SU-DHL-6 (cell line): ENCODE measurements around the gene TERB1.

ENCODE experiments used
- H2AFZ ChIP-seq: fragments of 200-600 bp; sonication (generic); 2 replicates; pipeline ENCODE4 v1.6.1; 2014; ENCODE audit warnings: low read depth, mild to moderate bottlenecking, moderate library complexity, mixed read lengths, antibody characterized with exemption, low read length; ENCODE audit not compliant: severe bottlenecking
- H3F3A ChIP-seq: fragments of 200-600 bp; shearing (Covaris generic); 2 replicates; pipeline ENCODE4 v1.6.0; 2016; ENCODE audit warnings: antibody characterized with exemption, mild to moderate bottlenecking; ENCODE audit not compliant: insufficient read depth
- H3K27ac ChIP-seq: fragments of 200-600 bp; sonication (generic); 2 replicates; pipeline ENCODE4 v1.5.1; 2016; ENCODE audit warnings: low read depth, mild to moderate bottlenecking, low read length, moderate library complexity, mixed read lengths
- H3K27me3 ChIP-seq: fragments of 200-600 bp; sonication (generic), shearing (Covaris generic); 2 replicates; pipeline ENCODE4 v1.6.0; 2014; ENCODE audit warnings: mild to moderate bottlenecking, low read length
- H3K36me3 ChIP-seq: fragments of 200-600 bp; sonication (generic); 2 replicates; pipeline ENCODE4 v1.6.1; 2014; ENCODE audit warnings: mild to moderate bottlenecking, low read length, mixed read lengths
- H3K4me2 ChIP-seq: fragments of 300-600, 200-600 bp; shearing (Covaris generic), sonication (generic); 2 replicates; pipeline ENCODE4 v1.6.0; 2014; ENCODE audit warnings: low read length, low read depth, mild to moderate bottlenecking; ENCODE audit not compliant: poor library complexity, severe bottlenecking
- H3K4me3 ChIP-seq: fragments of 200-600 bp; sonication (generic); 2 replicates; pipeline ENCODE4 v1.5.1; 2014; ENCODE audit warnings: antibody characterized with exemption, low read length, mild to moderate bottlenecking, mixed read lengths; ENCODE audit not compliant: insufficient read depth, poor library complexity, severe bottlenecking
- H3K79me2 ChIP-seq: fragments of 200-600 bp; sonication (generic); 2 replicates; pipeline ENCODE4 v1.6.1; 2014; ENCODE audit warnings: mild to moderate bottlenecking, low read length, moderate library complexity; ENCODE audit not compliant: insufficient read depth
- H3K9ac ChIP-seq: fragments of 200-600 bp; sonication (generic); 2 replicates; pipeline ENCODE4 v1.7.0; 2014; ENCODE audit warnings: mild to moderate bottlenecking, low read length
- H3K9me2 ChIP-seq: fragments of 200-600 bp; sonication (generic); replicated peaks from 2 replicates; pipeline ENCODE4 v1.6.1; 2014; ENCODE audit warnings: low read length; ENCODE audit not compliant: insufficient read depth
- H3K9me3 ChIP-seq: fragments of 200-600 bp; sonication (generic); 2 replicates; pipeline ENCODE4 v1.6.1; 2014; ENCODE audit warnings: low read length, mixed read lengths; ENCODE audit not compliant: insufficient read depth
- H4K20me1 ChIP-seq: fragments of 200-600 bp; sonication (generic); 2 replicates; pipeline ENCODE4 v1.6.1; 2014; ENCODE audit warnings: low read depth, mild to moderate bottlenecking, antibody characterized with exemption, low read length, moderate library complexity, mixed read lengths
- CTCF ChIP-seq: fragments of 200-600 bp; sonication (generic); IDR thresholded peaks from one replicate; pipeline ENCODE4 v1.5.1; 2017; ENCODE audit warnings: antibody characterized with exemption, mild to moderate bottlenecking, low read length, moderate library complexity; ENCODE audit not compliant: insufficient read depth, poor library complexity, severe bottlenecking
- EZH2phosphoT487 ChIP-seq: fragments of 200-600 bp; sonication (generic), shearing (Covaris generic); conservative IDR thresholded peaks from 2 replicates; pipeline ENCODE4 v1.6.1; 2018; ENCODE audit warnings: mild to moderate bottlenecking, antibody characterized with exemption, low read length, moderate library complexity, mixed read lengths

Gene TERB1

DNA sequence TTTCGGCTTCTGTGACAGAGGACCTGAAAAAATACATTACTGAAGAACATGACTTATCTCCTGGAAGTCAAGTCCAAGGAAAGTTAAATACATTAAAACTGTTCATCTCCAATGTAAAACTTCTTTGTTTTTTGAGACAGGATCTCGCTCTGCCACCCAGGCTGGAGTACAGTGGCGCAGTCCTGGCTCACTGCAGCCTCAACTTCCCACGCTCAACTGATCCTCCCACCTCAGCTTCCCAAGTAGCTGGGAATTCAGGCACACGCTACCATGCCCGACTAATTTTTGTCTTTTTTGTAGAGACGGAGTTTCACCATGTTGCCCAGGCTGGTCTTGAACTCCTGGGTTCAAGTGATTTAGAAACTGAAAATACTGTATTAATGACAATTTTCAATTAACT, 9.7 kb upstream of the TERB1 start:
- Histone ChIP-seq H3K36me3 (peaks cover 9% of the 10 kb centered on the region), H3K27me3 (no peaks in the 10 kb centered on the region), H2AFZ (no peak overlapping the region), H3F3A (no peaks in the 10 kb centered on the region), H3K79me2 (no peaks in the 10 kb centered on the region), H3K9me3 (no peaks in the 10 kb centered on the region), H3K9me2 (no peaks in the 10 kb centered on the region), H3K4me2 (no peak overlapping the region), H3K4me3 (no peak overlapping the region), H3K9ac (no peak overlapping the region), H3K27ac (no peak overlapping the region), H4K20me1 (no peaks in the 10 kb centered on the region)
- no peak for TF ChIP-seq CTCF
- no peak for TF ChIP-seq EZH2phosphoT487

DNA sequence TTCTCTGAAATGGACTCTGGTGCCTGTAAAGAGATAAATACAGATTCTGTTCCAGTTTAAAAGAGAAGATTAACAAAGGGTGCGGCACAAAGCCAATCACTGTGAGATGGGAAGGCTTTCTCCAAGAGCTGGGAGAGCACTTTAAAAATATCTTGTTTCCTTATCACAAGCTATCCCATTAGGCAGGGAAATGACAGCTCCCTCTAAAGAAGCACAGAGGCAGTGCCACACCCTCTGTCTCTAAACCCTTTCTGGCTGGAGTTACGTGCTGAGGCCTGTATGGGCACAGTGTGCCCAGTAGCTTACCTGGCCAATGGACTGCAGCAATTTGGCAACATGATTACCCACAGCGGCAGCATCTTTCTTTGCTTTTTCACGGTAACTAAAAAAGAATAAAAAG, 9.0 kb upstream of the TERB1 start:
- no peak overlapping the region for H3K4me3 ChIP-seq
- no peaks in the 10 kb centered on the region for H3K9me2 ChIP-seq
- TF ChIP-seq CTCF (no peak), EZH2phosphoT487 (no peak)
- no peaks in the 10 kb centered on the region for H3K9me3 ChIP-seq
- H3F3A ChIP-seq, result no peaks in the 10 kb centered on the region
- H4K20me1 ChIP-seq, result no peaks in the 10 kb centered on the region
- H3K4me2 ChIP-seq, result no peak overlapping the region
- no peak overlapping the region for H2AFZ ChIP-seq
- H3K27ac ChIP-seq, result no peak overlapping the region
- H3K27me3 ChIP-seq, result no peaks in the 10 kb centered on the region
- H3K9ac ChIP-seq, result no peak overlapping the region
- peaks cover 13% of the 10 kb centered on the region for H3K36me3 ChIP-seq
- no peaks in the 10 kb centered on the region for H3K79me2 ChIP-seq

- no peak for TF ChIP-seq CTCF
- TF ChIP-seq EZH2phosphoT487, result no peak
- no peak overlapping the region for H2AFZ ChIP-seq
- H3K9me2 ChIP-seq, result no peaks in the 10 kb centered on the region
- no peak overlapping the region for H3K27ac ChIP-seq
- H3K9ac ChIP-seq, result no peak overlapping the region
- H3F3A ChIP-seq, result no peaks in the 10 kb centered on the region
- H4K20me1 ChIP-seq, result no peaks in the 10 kb centered on the region
- no peak overlapping the region for H3K4me3 ChIP-seq
- H3K4me2 ChIP-seq, result no peak overlapping the region
- peaks cover 17% of the 10 kb centered on the region for H3K36me3 ChIP-seq
- H3K27me3 ChIP-seq, result no peaks in the 10 kb centered on the region
- H3K9me3 ChIP-seq, result no peaks in the 10 kb centered on the region
- H3K79me2 ChIP-seq, result no peaks in the 10 kb centered on the region
These were observed 8.4 kb upstream of the TERB1 start for GRCh38 chr16:66809765-66810164.

- Histone ChIP-seq H3F3A (peaks cover 9% of the 10 kb centered on the region; the same call in 1 of the 2 replicates), H3K9ac (no peak overlapping the region), H3K79me2 (no peaks in the 10 kb centered on the region), H2AFZ (no peak overlapping the region), H4K20me1 (no peaks in the 10 kb centered on the region), H3K27ac (no peak overlapping the region), H3K9me2 (no peaks in the 10 kb centered on the region), H3K27me3 (no peaks in the 10 kb centered on the region), H3K4me2 (no peak overlapping the region), H3K4me3 (no peak overlapping the region), H3K9me3 (no peaks in the 10 kb centered on the region), H3K36me3 (peaks cover 13% of the 10 kb centered on the region)
- TF ChIP-seq EZH2phosphoT487, result no peak
- no peak for TF ChIP-seq CTCF
These were observed 775 bp upstream of the TERB1 start for GRCh38 chr16:66802159-66802558.
